ENCODE measurements around the gene RHEX. TPM values are rescaled to one million over a fixed set of nuclear protein-coding genes. Genes with fewer than 3 reads are reported as not detected.

RHEX gene
- total RNA-seq, 1 donor from 2014 or later, result 0.44 TPM

DNA sequence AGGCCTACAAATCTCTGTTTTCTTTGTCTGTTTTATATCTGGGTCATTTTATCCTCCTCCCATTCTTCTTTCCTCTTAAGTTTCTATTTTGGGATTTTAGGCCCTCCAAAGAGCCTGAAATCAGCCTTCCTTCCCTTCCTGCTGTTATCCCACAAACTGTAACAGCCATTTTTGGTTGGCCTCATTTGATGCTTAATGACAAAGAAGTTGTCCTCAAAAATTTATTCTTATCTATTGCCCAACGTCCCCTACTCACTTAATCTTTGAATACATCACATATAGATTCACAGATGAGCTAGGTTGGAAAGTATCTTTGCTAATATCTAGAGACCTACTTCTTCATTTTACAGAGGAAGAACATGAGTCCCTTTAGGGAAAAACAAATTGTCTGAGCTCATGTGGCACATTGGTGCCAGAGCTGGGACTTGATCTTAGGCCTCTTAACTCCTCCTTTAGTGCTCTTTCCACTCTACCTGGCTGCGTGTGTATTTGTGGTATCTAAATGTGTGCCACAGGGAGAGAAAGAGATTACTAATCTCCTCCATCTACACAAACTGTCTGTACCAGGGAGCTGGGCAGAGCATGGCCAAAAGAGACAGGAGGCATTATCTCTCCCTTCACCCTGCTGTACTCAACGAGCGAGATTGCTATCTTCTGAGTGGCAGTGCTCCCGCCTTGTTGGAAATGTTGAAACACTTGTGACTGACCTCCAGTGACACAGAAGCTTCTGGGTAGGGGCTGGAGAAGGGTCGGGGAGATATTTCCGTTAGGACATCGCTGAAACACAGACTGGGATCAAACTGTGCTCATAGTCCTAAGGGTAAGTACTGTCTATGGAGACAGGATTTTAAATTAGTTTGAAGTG lies 30.1 kb downstream of the RHEX start:
- no peak overlapping the region for H3K4me3 ChIP-seq
- no peaks in the 10 kb centered on the region for H3K36me3 ChIP-seq
- no peak for DNase-seq
- peaks cover 6% of the 10 kb centered on the region for H3K4me1 ChIP-seq
- intact Hi-C loops (cut with micrococcal nuclease), result no loop called here
- H3K27me3 ChIP-seq (ENCODE audit: low read depth), result peaks cover 14% of the 10 kb centered on the region
- no peaks in the 10 kb centered on the region for H3K9me3 ChIP-seq (replicated peaks)
- TF ChIP-seq, protein P1, sequence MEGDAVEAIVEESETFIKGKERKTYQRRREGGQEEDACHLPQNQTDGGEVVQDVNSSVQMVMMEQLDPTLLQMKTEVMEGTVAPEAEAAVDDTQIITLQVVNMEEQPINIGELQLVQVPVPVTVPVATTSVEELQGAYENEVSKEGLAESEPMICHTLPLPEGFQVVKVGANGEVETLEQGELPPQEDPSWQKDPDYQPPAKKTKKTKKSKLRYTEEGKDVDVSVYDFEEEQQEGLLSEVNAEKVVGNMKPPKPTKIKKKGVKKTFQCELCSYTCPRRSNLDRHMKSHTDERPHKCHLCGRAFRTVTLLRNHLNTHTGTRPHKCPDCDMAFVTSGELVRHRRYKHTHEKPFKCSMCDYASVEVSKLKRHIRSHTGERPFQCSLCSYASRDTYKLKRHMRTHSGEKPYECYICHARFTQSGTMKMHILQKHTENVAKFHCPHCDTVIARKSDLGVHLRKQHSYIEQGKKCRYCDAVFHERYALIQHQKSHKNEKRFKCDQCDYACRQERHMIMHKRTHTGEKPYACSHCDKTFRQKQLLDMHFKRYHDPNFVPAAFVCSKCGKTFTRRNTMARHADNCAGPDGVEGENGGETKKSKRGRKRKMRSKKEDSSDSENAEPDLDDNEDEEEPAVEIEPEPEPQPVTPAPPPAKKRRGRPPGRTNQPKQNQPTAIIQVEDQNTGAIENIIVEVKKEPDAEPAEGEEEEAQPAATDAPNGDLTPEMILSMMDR (IDR thresholded peaks at IDR 0.05; ENCODE audit: borderline replicate concordance), result no peak
- no peak overlapping the region for H3K27ac ChIP-seq (replicated peaks)

DNA sequence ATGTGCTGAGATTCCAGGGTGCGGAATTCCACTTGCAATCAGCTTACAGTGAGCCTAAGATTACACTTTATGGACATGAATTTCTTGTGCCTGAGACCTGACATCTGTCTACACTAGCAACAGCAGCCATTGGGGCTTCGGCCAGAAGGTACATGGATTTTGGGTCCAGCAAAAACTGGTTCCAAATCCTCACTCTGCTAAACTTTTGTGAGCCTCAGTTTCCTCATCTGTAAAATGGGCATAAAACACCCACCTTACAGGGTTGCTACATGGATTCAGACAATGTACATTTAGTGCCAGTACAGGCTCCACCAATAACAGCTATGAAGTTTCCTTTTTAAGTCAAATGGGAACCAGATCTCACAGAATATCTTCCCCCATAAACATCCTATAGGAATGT lies 30.8 kb downstream of the RHEX start:
- no peaks in the 10 kb centered on the region for H3K36me3 ChIP-seq
- DNase-seq, result no peak
- peaks cover 11% of the 10 kb centered on the region for H3K27me3 ChIP-seq (ENCODE audit: low read depth)
- intact Hi-C loops (cut with micrococcal nuclease), result no loop called here
- H3K9me3 ChIP-seq (replicated peaks), result no peaks in the 10 kb centered on the region
- TF ChIP-seq, protein P1 (IDR thresholded peaks at IDR 0.05; ENCODE audit: borderline replicate concordance), result no peak
- peaks cover 6% of the 10 kb centered on the region for H3K4me1 ChIP-seq
- H3K4me3 ChIP-seq, result no peak overlapping the region
- H3K27ac ChIP-seq (replicated peaks), result no peak overlapping the region

DNA sequence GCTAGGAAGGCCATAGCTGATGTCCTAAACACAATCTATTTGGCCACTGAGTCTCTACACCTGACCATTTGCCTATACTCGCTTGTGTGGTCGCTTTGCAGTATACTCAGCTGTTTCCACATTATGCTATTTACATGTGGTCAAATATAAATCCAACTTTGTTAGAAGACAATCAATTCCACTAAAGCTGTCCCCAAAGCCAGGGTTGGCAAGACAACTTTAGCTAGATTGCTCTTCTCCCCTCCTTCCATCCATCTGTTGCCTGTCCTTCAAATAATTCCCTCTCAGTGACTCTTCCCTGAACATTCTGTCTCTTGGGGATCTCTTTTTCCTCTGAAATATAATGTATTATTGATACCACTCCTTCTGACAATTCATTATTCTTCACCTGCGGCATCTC lies 34.1 kb downstream of the RHEX start:
- intact Hi-C loops (cut with micrococcal nuclease), result no loop called here
- Histone ChIP-seq H3K4me3 (no peak overlapping the region), H3K9me3 (replicated peaks) (no peaks in the 10 kb centered on the region), H3K27ac (replicated peaks) (no peak overlapping the region), H3K36me3 (no peaks in the 10 kb centered on the region), H3K4me1 (peaks cover 6% of the 10 kb centered on the region), H3K27me3 (ENCODE audit: low read depth) (no peaks in the 10 kb centered on the region)
- no peak for DNase-seq
- TF ChIP-seq, protein P1 (IDR thresholded peaks at IDR 0.05; ENCODE audit: borderline replicate concordance), result no peak

DNA sequence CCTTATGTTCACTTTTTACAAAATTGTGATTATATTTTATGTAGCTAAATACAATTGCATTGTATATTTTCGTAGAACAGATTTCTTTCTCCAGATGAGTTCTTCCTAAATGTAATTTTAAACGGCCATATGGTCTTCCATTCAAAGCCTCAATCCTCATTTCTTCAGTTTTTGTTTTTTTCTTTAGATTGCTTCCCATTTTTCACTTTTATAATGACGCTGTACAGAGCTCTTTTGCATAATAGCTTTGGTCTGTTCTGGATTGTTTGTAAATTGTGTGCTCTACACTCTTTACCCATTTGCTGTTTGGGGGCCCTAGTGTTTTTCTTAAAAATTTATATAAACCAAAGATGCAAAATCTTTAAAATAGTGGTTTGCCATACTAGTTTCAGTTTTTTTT lies 36.4 kb downstream of the RHEX start:
- H3K4me1 ChIP-seq, result no peaks in the 10 kb centered on the region
- H3K27me3 ChIP-seq (ENCODE audit: low read depth), result no peaks in the 10 kb centered on the region
- no peak for DNase-seq
- H3K36me3 ChIP-seq, result no peaks in the 10 kb centered on the region
- H3K4me3 ChIP-seq, result no peak overlapping the region
- TF ChIP-seq, protein P1 (IDR thresholded peaks at IDR 0.05; ENCODE audit: borderline replicate concordance), result no peak
- no peaks in the 10 kb centered on the region for H3K9me3 ChIP-seq (replicated peaks)
- H3K27ac ChIP-seq (replicated peaks), result no peak overlapping the region
- intact Hi-C loops (cut with micrococcal nuclease), result no loop called here

DNA sequence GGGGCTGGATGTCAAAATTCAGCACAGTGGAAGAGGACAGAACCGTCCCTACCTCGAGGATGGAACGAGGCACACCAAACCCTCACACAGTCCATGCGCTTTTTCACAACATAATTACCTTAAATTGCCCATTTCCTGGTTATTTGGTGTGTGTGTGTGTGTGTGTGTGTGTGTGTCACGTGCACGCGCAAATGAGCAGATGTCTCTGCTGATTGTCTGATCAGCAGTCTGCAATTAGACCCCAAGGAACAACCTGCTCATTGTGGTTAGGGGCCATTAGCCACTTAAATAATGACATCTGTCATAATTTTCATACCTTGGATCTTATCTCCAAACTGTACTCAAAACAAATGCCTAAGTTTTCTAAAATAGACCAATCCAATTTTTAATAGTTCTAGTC lies 41.1 kb downstream of the RHEX start:
- Histone ChIP-seq H3K36me3 (no peaks in the 10 kb centered on the region), H3K4me1 (no peaks in the 10 kb centered on the region), H3K27ac (replicated peaks) (no peak overlapping the region), H3K27me3 (ENCODE audit: low read depth) (peaks cover 8% of the 10 kb centered on the region), H3K9me3 (replicated peaks) (no peaks in the 10 kb centered on the region), H3K4me3 (no peak overlapping the region)
- TF ChIP-seq, protein P1 (IDR thresholded peaks at IDR 0.05; ENCODE audit: borderline replicate concordance), result no peak
- intact Hi-C loops (cut with micrococcal nuclease), result no loop called here
- DNase-seq, result no peak
